HG03432 (cell line): Measurements from ENCODE around the gene FABP2.
"Not testable (repeated sequence)": the region's sequence is repeated elsewhere in the genome, so short reads cannot be mapped to it uniquely, and the experiment has no call there.

Experiments
- ATAC-seq: cut with Tn5 transposase; IDR thresholded peaks from one replicate; pipeline ENCODE4 v1.9.1; 2021; ENCODE audit warnings: mild to moderate bottlenecking, moderate library complexity; ENCODE audit not compliant: unreplicated experiment

The FABP2 gene

DNA sequence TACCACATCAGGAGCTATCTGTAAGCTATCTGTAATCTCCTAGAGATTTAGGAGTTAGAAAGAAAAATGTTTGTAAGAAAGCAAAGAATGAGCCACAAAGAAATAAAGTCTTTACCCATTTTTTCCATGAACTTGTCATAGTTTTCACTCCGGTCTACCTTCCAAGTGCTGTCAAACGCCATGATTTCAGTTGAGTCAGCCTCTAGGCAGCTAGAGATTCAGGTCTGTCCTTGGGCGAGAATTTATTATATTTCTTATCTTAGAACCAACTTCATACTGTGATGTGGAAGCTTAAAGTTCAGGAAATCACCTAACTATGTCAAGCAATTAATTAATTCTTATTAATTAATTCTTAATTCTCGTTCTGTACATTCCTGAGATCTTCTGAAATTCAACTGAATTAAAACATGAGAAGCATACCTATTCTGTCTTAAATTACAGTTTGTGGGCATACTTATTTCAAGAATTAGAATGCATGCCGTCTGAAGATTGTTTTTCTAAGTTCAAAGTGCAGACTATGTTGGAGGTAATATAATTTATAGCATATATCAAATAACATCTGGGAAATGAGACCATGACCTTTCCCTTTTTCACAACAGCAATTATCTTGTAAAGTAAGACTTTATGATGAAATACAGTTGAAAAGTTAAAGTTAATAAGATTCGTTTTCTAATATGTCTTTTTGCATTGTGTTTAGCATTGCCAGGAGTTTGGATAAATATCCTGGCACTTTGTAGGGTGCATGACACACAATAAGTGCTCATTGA is at the start of gene FABP2:
TSS of gene FABP2 (minus strand) at position 218 of the 767 bp plus-strand sequence. CDS start at position 182, 36 bp downstream.
- no peak for ATAC-seq

- not testable (repeated sequence) for ATAC-seq
These were observed 49.2 kb upstream of the FABP2 start for GRCh38 chr4:119370951-119371683.

DNA sequence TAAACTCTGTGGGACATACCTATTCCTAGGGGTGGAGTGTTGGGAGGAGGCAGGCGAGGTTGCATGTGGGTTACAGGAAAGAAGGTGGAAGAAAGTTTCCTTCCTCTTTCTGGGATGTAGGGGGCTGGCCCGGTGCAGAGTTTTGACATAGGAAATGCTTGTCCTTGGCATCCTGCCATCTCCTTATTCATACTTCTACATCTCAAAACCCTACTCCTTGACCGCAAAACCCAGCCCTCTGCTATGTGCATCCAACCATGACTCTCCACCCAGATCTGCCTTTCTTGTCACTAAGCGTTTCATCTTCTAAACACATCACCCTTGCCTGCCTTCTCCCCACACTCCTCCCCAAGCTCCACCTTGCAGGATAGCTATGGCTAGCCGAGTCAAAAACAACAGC is 48.5 kb upstream of the FABP2 start:
- peak; percentile 99 for ATAC-seq

GRCh38 chr4:119366802-119367201 is 44.9 kb upstream of the FABP2 start:
- ATAC-seq = not testable (repeated sequence)

DNA sequence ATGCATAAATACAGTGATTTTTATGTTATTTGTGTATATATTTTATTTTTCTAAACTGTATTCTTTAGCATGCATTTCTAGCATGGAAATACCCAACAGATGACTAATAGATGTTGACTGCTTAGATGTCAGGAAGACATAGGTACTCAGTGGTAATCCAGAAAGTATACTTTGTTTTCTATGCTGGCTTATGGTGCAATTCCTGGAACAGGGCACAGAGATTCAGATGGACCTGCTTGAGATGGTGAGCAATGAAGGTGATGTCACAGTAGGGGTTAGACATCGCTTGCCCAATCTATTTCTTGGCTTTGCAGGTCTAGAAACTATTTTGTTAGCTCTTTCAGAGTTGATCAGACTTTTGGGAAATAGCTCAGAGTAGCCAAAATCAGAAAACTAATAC is 42.3 kb upstream of the FABP2 start:
- ATAC-seq = not testable (repeated sequence)

DNA sequence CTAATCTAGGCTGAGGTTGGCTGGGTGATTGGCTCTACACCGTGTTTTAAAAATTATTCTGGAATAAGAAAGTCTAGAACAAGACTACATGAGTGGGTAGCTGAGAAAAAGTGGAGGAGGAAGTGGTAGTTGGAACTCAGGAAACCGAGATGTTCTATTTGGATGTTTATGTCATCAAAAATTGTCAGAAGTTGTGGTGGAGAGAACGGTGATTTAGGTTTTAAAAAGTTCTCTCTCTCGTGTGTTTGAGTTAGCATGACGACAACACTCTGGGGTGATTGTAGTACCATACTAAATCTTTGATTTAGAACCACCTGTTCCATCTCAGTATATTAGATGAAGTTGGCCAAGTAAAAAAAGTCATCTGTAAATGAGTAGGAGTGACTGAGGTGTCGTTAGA is 41.4 kb upstream of the FABP2 start:
- ATAC-seq = not testable (repeated sequence)

GRCh38 chr4:119362413-119362812 is 40.5 kb upstream of the FABP2 start:
- not testable (repeated sequence) for ATAC-seq

DNA sequence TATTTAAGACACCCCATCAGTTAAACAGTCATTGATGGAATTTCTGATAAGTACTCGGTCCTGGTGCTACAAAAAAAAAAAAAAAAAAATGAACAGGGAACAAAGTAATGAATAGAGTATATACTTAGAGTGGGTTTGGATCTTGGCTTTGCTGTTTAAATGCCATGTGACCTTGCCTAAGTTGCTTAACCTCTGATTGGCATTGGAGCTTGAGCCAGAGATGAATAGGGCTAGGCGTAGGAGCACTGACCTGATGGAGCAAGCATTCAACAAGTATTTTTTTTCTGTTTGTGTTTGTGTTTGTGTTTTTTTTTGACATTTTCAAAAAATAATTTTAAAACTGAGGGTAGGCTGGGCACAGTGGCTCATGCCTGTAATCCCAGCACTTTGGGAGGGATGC is 37.9 kb upstream of the FABP2 start:
- not testable (repeated sequence) for ATAC-seq

DNA sequence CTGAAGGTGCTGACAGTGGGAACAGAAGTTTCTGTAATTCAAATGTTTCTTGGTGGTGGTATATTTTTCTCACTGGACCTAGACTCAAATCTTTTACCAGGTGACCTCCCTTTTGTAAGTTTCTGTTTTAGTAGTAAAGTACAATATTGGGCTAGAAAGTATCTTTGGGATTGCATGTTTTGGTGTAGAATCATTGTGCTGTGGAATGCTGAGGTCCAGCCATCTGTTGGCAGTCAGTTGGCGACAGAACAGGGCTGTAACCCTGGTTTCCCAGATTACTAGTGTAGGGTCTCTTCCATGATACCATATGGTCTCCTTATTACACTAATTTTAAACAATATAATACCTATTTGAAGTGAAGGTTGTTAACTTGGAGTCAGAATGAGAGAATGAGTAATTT is 34.9 kb upstream of the FABP2 start:
- ATAC-seq = not testable (repeated sequence)

DNA sequence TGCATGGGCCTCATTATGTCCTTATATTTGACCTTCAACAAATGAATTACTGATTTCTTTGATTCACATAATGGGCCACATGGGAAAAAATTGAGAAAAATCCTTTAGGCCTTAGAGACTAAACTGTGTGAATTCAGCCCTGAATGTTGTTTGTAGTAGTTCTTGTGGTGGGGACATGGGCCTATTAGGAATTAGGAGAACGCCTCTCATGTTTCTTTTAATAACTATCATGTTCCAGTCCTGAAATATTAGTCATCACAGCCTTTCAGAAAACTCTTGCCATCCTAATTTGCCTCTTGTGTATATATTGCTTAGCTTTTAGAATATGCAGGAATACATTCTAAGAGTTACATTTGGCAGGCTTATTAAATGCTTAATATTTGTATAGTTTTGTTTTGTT is 34.1 kb upstream of the FABP2 start:
- not testable (repeated sequence) for ATAC-seq

DNA sequence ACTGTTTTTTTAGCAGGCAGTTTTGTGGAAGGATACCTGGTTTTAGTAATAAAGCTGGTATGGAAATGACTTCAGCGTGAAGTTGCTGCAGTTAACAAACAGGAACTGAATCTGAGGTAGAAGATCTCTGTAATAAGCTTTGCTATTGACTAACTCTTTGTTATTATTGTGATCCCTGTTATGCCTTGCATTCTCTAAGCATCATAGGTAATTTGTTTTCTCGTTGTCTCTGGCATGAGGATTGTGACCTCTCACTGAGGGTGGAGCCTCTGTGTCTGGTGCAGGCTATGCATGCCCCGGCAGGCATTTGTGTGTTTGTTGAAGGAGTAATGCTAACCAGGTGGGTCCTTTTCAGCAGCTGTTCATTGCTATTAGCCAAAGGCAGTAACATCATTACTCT is 31.4 kb upstream of the FABP2 start:
- peak; percentile 52 for ATAC-seq

DNA sequence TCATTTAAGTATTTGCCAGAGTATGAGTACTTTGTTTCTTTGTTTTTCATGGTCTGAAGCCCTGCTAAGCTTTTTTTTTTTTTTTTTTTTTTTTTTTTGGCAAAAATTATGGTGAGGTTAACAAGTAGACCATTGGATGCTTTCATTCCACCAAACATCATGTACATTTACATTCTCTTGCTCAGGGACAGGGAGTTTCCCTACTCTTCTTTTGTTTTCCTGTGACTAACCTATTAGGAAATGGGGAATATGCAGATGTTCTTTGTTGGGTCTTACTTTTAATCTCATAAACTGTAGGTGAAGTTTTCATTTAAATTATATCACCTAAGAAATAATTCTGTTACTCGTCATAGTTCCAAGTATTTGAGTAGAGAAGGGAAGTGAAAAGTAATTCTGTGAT is 26.2 kb upstream of the FABP2 start:
- peak; percentile 58 for ATAC-seq

DNA sequence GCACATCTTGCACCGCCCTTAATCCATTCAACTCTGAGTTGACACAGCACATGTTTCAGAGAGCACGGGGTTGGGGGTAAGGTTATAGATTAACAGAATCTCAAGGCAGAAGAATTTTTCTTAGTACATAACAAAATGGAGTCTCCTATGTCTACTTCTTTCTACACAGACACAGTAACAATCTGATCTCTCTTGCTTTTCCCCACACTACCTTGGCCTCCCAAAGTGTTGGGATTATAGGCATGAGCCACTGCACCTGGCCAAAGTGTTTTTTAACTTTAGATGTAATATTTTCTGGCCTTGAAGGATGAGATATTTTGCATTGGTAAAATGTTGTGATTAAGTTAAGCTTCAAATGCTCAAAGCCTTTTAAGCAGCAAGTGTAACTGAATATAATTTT is 21.4 kb upstream of the FABP2 start:
- ATAC-seq = not testable (repeated sequence)

- not testable (repeated sequence) for ATAC-seq
These were observed 18.0 kb upstream of the FABP2 start for GRCh38 chr4:119339895-119340294.

GRCh38 chr4:119337010-119337409 is 15.1 kb upstream of the FABP2 start:
- ATAC-seq = no peak

DNA sequence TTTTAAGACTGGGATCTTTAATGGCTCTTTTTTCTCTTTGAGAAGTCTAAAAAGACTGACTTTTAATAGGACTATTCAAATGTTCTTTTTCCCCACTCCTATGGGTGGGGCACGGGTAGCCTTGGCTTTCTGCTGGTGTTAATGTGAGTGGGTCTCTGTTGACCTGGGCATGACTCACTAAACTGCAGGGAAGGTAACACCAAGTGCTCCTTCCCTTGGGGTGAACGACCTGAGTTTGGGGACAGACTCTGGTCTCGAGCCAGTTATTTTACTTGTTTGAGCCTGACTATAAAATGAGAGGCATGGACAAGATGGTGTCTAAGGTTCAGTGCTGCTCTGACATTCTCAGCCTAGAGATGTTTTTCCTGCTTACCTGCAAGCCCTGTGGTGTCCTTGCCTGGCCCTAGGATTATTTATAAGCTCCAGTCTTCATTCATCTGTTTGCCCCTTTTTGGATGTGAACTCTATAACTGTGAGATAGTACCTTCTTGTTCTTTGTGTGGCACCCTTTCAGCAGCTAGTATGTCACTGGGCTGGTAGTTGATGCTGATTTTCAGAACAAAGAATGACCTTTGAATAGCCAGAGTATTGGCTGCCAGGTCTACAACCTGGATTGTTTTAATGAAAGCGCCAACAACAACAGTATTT is 14.5 kb upstream of the FABP2 start:
- ATAC-seq = not testable (repeated sequence)

- ATAC-seq = no peak
These were observed 8.1 kb upstream of the FABP2 start for GRCh38 chr4:119329835-119330620.

DNA sequence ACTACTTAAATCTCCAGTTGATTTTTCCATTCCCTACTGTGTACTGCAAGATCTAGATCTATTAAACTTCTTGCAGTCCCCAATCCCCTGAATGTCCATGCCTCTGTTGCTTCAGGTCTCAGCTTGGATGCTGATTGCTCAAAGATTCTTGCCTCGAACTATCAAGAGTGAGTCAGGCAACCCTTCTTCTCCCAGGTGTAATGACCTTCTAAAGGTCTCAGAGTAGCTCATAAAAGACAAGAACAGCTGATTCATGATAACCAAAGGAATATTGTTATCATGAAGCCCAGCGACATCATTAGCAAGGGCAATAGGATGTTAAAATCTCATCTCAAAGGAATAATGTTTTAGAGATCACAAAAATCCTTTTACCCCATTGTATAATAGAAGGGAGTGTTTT is 6.8 kb upstream of the FABP2 start:
- no peak for ATAC-seq

GRCh38 chr4:119317990-119318389 is 3.9 kb downstream of the FABP2 start:
- ATAC-seq = no peak

GRCh38 chr4:119315036-119315435 is 6.9 kb downstream of the FABP2 start:
- ATAC-seq = no peak

DNA sequence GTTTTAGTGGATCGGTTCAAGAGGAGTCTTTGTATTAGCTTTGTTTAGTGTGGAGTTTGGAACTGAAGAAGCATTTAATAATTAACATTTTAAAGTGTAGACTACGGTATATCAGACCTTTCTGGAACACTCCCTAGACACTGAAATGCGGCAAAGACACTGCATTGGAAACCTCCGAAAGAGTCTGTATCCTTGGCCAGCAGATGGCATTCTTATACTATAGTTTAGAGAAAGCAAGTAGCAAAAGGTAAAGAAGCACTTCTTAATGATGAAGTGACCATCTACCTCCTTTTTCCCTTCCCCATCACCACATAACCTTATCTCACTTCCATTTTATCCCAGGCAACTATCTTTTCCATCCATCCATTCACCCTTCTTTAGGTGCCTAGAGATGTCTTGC is 7.6 kb downstream of the FABP2 start:
- peak; percentile 77 for ATAC-seq
